Liver (tissue), 9 donors: ENCODE data around the gene LRRK1. TPM values are rescaled to one million over a fixed set of nuclear protein-coding genes. Genes with fewer than 3 reads are reported as not detected.

Source experiments
- DNase-seq: peaks from one replicate; pipeline ENCODE4 v3.0.0-alpha.2; 2017; ENCODE audit warnings: low spot score
- H3K27ac ChIP-seq, 2 donors: one replicate each; pipeline ENCODE4 v1.7.0; 2013; ENCODE audit warnings: inconsistent platforms in 2 of 2, low read length in 2 of 2, control low read depth in 1 of 2, low read depth in 1 of 2, mild to moderate bottlenecking in 1 of 2
- H3K27me3 ChIP-seq, 4 donors: one replicate each; pipeline versions ENCODE4 v1.6.1 to v1.7.0; 2013; ENCODE audit warnings: low read length in 3 of 4, inconsistent platforms in 1 of 4, mild to moderate bottlenecking in 1 of 4, moderate library complexity in 1 of 4; ENCODE audit not compliant: control insufficient read depth in 4 of 4, insufficient read depth in 4 of 4
- H3K36me3 ChIP-seq, 4 donors: one replicate each; pipeline versions ENCODE4 v1.6.1 to v1.7.0; 2013; ENCODE audit warnings: low read length in 3 of 4, mild to moderate bottlenecking in 3 of 4, low read depth in 1 of 4, moderate library complexity in 1 of 4; ENCODE audit not compliant: control insufficient read depth in 4 of 4, insufficient read depth in 3 of 4
- H3K4me1 ChIP-seq, 4 donors: one replicate each; pipeline versions ENCODE4 v1.6.1 to v1.7.0; 2013; ENCODE audit warnings: low read length in 3 of 4, mild to moderate bottlenecking in 3 of 4, moderate library complexity in 1 of 4; ENCODE audit not compliant: control insufficient read depth in 4 of 4, insufficient read depth in 4 of 4
- H3K4me3 ChIP-seq, 3 donors: one replicate each; pipeline versions ENCODE4 v1.6.1 to v1.7.0; 2013; ENCODE audit warnings: low read length in 3 of 3, control low read depth in 1 of 3, low read depth in 1 of 3, mild to moderate bottlenecking in 1 of 3
- H3K9ac ChIP-seq, 2 donors: one replicate each; pipeline ENCODE4 v1.7.0; 2013; ENCODE audit warnings: low read length in 2 of 2, mild to moderate bottlenecking in 2 of 2, moderate library complexity in 2 of 2, control low read depth in 1 of 2, low read depth in 1 of 2
- H3K9me3 ChIP-seq, 4 donors: one replicate each; pipeline versions ENCODE4 v1.6.1 to v1.7.0; 2013; ENCODE audit warnings: low read length in 3 of 4; ENCODE audit not compliant: control insufficient read depth in 4 of 4
- ATF3 ChIP-seq: IDR thresholded peaks from 2 replicates; pipeline ENCODE4 v1.6.1; 2016; ENCODE audit warnings: antibody characterized with exemption
- CTCF ChIP-seq: fragments of 150-350 bp; IDR thresholded peaks from 2 replicates; pipeline ENCODE4 v1.5.1; 2017; ENCODE audit warnings: improper control_type of control experiment, low read depth, low read length; ENCODE audit not compliant: missing input control
- FOXA2 ChIP-seq: IDR thresholded peaks from 2 replicates; pipeline ENCODE4 v1.6.1; 2016; ENCODE audit warnings: antibody characterized with exemption
- HNF4G ChIP-seq: IDR thresholded peaks from 2 replicates; pipeline ENCODE4 v1.6.1; 2016; ENCODE audit warnings: antibody characterized with exemption
- JUND ChIP-seq, 2 donors: IDR thresholded peaks; 2 replicates each; pipeline ENCODE4 v1.6.1; 2016; ENCODE audit warnings: antibody characterized with exemption in 2 of 2
- MAX ChIP-seq: IDR thresholded peaks from 2 replicates; pipeline ENCODE4 v1.6.1; 2016; ENCODE audit warnings: antibody characterized with exemption
- RAD21 ChIP-seq, 2 donors: IDR thresholded peaks; 2 replicates each; pipeline ENCODE4 v1.6.1; 2016; ENCODE audit warnings: antibody characterized with exemption in 2 of 2, mild to moderate bottlenecking in 2 of 2
- TAF1 ChIP-seq: conservative IDR thresholded peaks from 2 replicates; pipeline ENCODE4 v1.6.1; 2016; ENCODE audit warnings: antibody characterized with exemption, mild to moderate bottlenecking
- WGBS: extraction: QIAGEN DNeasy Blood & Tissue Kit; methylation state at CpG from one replicate; pipeline ENCODE4 v1.1.7; 2013; 5-methylcytosine and 5-hydroxymethylcytosine counted together
- polyA plus RNA-seq, 2 donors: library from polyadenylated mRNA; stranded (reverse) in 1 of 2; unstranded in 1 of 2; fragments of 200-250 nt in 1 of 2; fragments of >200 nt in 1 of 2; fragmentation: Nextera tagmentation in 1 of 2; extraction: Ambion mirVana in 1 of 2; gene quantifications; one replicate each; pipeline versions ENCODE4 v1.2.1 to v1.2.3, GENCODE V29; 2013 to 2015
- total RNA-seq, 2 donors: library from RNA; depleted of rRNA; stranded (reverse); fragments of >200 nt; gene quantifications; one replicate each; pipeline ENCODE4 v1.2.3, GENCODE V29; 2014
- TF ChIP-seq, protein P1 (sequence below): IDR thresholded peaks from 2 replicates; pipeline ENCODE4 v1.6.1; 2016; ENCODE audit warnings: antibody characterized with exemption, mild to moderate bottlenecking
- donor health status: healthy.
- donor health status: healthy.
- donor health status: healthy.
- donor health status: healthy.
- donor health status: healthy.

The LRRK1 gene
- total and polyA plus RNA-seq, 4 donors, result 1.2 to 4.4 (median 2.7) TPM

- TF ChIP-seq RAD21 (IDR thresholded peaks at IDR 0.05) (no peak), CTCF (no peak), TAF1 (no peak), MAX (no peak), JUND (IDR thresholded peaks at IDR 0.05) (no peak), HNF4G (no peak)
- TF ChIP-seq, protein P1, sequence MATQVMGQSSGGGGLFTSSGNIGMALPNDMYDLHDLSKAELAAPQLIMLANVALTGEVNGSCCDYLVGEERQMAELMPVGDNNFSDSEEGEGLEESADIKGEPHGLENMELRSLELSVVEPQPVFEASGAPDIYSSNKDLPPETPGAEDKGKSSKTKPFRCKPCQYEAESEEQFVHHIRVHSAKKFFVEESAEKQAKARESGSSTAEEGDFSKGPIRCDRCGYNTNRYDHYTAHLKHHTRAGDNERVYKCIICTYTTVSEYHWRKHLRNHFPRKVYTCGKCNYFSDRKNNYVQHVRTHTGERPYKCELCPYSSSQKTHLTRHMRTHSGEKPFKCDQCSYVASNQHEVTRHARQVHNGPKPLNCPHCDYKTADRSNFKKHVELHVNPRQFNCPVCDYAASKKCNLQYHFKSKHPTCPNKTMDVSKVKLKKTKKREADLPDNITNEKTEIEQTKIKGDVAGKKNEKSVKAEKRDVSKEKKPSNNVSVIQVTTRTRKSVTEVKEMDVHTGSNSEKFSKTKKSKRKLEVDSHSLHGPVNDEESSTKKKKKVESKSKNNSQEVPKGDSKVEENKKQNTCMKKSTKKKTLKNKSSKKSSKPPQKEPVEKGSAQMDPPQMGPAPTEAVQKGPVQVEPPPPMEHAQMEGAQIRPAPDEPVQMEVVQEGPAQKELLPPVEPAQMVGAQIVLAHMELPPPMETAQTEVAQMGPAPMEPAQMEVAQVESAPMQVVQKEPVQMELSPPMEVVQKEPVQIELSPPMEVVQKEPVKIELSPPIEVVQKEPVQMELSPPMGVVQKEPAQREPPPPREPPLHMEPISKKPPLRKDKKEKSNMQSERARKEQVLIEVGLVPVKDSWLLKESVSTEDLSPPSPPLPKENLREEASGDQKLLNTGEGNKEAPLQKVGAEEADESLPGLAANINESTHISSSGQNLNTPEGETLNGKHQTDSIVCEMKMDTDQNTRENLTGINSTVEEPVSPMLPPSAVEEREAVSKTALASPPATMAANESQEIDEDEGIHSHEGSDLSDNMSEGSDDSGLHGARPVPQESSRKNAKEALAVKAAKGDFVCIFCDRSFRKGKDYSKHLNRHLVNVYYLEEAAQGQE, result no peak
- H3K4me3 ChIP-seq, result no peak overlapping the region
- H3K27ac ChIP-seq, result no peak overlapping the region
- 93% methylated on average over 6 of the region's 6 CpGs for WGBS
- H3K9ac ChIP-seq, result no peak overlapping the region
- peak; percentile 20 for DNase-seq
- H3K36me3 ChIP-seq, result peaks cover 0 to 3% (median 0%) of the 10 kb centered on the region in 4 donors
- H3K27me3 ChIP-seq, result peaks cover 0 to 5% (median 0%) of the 10 kb centered on the region in 4 donors
- H3K4me1 ChIP-seq, result peaks cover 0 to 13% (median 0%) of the 10 kb centered on the region in 4 donors
- H3K9me3 ChIP-seq, result no peaks in the 10 kb centered on the region
These were observed 106.3 kb downstream of the LRRK1 start for GRCh38 chr15:101025501-101025885.

DNA sequence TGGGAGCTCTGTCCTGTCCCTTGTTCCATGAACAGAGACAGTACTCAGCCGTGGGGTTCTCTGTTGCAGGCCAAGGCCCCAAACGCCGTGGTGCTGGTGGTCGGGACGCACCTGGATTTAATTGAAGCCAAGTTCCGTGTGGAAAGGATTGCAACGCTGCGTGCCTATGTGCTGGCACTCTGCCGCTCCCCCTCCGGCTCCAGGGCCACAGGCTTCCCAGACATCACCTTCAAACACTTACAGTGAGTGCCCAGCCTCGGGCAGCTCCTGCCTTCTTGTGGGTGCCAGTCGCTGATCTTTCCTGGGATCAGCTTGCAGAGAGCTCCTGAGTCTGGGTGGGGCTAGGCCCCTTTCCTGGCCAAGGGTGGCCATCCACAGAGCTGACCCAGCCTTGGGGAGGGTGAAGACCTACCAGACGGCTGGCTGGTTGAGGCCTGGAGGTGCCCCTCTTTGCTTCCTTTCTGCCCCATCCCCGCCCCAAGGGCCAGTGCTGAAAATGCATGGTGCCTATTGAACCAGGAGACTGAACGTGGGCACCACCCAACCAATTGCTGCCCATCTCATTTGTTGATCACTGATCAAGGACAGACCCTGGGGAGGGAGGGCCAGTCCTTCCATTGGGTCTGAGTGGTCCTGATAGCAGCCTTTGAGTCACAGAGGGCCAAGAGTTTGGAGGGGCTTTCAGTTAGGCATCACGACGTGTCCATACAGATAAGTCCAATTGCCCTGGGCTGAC, 106.9 kb downstream of the LRRK1 start:
- Histone ChIP-seq H3K36me3 (peaks cover 0 to 3% (median 0%) of the 10 kb centered on the region in 4 donors), H3K4me1 (peaks cover 0 to 13% (median 0%) of the 10 kb centered on the region in 4 donors), H3K4me3 (no peak overlapping the region), H3K27me3 (peaks cover 0 to 5% (median 0%) of the 10 kb centered on the region in 4 donors), H3K9ac (no peak overlapping the region), H3K9me3 (no peaks in the 10 kb centered on the region), H3K27ac (no peak overlapping the region)
- no peak for TF ChIP-seq FOXA2
- TF ChIP-seq ATF3, result no peak
- TF ChIP-seq TAF1, result no peak
- no peak for TF ChIP-seq JUND (IDR thresholded peaks at IDR 0.05)
- no peak for TF ChIP-seq MAX
- WGBS, result 90% methylated on average over 17 of the region's 17 CpGs
- DNase-seq, result peak; percentile 14
